NCI-H2196 (cell line): Measurements from ENCODE around the gene WASF2.
A peak's percentile ranks its signal among the peaks of the same experiment; 100 is the strongest.

ENCODE experiments used
- DNase-seq: peaks from one replicate; lab custom pipeline; 2025; ENCODE audit not compliant: unreplicated experiment; lab: John Stamatoyannopoulos, UW

The WASF2 gene

DNA sequence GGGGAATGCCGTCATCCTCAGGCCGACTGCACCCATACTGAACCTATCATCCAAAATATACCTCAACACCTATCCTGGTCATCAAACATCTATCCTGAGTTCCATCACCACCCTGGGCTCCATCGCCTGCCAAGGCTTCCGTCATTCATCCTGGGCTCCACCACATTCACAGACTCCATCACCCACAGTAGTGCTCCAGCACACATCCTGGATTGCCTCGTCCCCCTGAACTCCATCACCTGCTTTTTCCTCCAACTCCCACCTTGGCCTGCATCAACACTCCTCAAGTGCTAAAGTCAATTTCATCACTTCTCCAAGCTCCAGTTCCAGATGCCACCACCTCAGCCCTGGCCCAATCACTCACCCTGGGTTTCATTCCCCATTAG lies 131.0 kb downstream of the WASF2 start:
- no peak for DNase-seq

GRCh38 chr1:27358038-27358927 lies 131.7 kb downstream of the WASF2 start:
- no peak for DNase-seq

- DNase-seq, result peak; percentile 28
Measured at GRCh38 chr1:27357281-27358037, 132.5 kb downstream of the WASF2 start.

GRCh38 chr1:27356619-27357280 lies 133.2 kb downstream of the WASF2 start:
- DNase-seq, result no peak

GRCh38 chr1:27356277-27356618 lies 133.7 kb downstream of the WASF2 start:
- no peak for DNase-seq

DNA sequence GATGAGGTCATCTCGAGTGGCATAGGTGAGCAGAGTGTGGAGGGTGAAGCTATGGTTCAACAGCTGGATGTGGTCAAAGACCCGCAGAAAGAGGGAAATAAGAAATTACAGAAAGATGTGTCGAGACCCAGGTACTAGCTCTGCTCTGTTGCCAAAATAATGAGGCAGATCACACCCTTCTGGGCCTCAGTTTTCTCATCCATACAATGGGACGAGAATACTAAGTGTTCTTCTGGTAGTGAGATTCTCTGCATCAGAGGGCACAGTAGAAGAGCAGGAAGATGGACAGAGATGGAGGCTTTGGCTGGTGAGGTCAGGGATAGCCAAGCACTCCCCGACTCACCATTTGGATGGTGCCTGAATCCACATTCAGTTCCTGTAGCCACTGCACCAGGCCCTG lies 134.3 kb downstream of the WASF2 start:
- DNase-seq, result no peak
